Stimulated activated CD8-positive, alpha-beta memory T cell treated with anti-CD3 and anti-CD28 coated beads, Interleukin-12 subunit alpha, Interleukin-12 subunit beta, amount 100 ng/mL, for 1 hour (primary cell): Measurements from ENCODE around the gene TLR5.

Experiments
- DNase-seq: peaks from one replicate; pipeline ENCODE4 v3.0.0-alpha.2; 2020; ENCODE audit warnings: low read depth

Gene TLR5

GRCh38 chr1:223150443-223150842, 7.4 kb upstream of the TLR5 start:
- no peak for DNase-seq

DNA sequence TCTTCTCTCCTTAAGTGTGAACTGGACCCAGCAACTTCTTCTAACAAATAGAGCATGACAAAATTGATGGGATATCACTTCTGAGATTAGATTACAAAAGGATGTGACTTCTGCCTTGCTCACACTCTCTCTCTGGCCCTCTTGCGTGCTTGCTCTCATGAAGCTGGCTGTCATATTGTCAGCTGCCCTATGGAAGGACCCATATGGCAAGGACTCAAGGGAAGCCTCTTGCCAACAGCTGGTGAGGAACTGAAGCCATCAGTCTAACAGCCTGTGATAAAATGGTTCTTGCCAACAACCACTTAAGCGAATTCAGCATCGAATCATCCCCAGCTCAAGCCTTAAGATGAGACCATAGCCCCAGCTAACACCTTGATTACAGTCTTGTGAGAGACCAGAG, 4.8 kb upstream of the TLR5 start:
- no peak for DNase-seq

DNA sequence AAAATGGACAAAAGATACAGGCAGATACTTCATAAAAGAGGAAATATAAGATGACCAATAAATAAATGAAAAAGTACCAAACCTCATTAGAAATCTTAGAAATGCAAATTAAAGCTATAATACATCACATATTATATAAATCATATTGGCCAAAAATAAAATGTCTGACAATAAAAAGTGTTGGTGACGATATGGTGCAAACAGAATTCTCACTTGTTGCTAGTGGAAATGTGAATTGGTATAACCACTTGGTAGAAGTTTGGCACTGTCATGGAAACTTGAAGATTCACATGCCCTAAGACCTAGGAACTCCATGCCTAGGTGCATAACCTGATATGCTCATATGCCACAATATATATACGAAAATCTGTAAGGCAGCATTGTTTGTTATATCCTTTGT, 4.4 kb upstream of the TLR5 start:
- DNase-seq: no peak

DNA sequence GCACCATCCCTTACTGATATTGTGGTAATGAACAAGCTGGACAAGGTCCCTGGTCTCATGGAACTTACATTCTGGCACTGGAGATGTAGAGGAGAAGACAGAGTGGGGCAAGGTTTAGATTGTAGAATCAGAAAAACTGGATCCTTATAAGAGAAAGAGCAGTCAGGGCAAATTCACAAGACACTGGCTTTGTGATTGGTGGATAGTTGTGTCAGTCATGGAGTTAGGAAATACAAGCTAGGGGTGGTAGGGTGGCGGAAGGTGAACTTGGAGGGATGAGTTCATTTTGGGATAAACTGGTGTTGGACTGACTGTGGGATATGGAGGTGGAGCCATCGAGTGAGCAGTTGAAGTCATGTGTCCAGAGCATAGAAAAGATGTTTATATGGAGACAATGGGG, 3.7 kb upstream of the TLR5 start:
- DNase-seq: no peak

DNA sequence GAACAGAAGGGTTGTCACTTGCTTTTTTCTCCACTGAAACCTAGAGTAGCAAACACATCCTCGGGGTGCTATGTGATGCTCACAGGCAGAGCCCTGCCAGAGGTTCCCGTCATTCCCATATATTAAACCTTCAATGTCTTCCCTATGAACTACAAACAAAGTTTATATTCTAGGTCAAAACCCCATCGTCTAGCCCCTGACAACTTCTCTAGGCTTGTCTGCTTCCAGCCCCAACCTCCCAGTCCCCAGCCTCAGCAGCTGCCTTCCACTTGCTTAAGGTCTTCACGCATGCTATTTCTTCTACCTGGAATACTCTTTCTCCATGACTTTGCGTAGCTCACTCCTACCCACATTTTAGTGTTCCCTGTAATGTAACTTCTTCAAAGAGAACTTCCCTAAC, 1.9 kb upstream of the TLR5 start:
- DNase-seq: no peak

- no peak for DNase-seq
These were observed 1.4 kb upstream of the TLR5 start for GRCh38 chr1:223144431-223144830.

- DNase-seq: peak; percentile 18
These were observed 645 bp upstream of the TLR5 start for GRCh38 chr1:223143537-223144248.

- DNase-seq: no peak
These were observed 779 bp downstream of the TLR5 start for GRCh38 chr1:223142269-223142668.

- no peak for DNase-seq
These were observed 2.2 kb downstream of the TLR5 start for GRCh38 chr1:223140611-223141405.

- no peak for DNase-seq
These were observed 5.5 kb downstream of the TLR5 start for GRCh38 chr1:223137455-223138085.

DNA sequence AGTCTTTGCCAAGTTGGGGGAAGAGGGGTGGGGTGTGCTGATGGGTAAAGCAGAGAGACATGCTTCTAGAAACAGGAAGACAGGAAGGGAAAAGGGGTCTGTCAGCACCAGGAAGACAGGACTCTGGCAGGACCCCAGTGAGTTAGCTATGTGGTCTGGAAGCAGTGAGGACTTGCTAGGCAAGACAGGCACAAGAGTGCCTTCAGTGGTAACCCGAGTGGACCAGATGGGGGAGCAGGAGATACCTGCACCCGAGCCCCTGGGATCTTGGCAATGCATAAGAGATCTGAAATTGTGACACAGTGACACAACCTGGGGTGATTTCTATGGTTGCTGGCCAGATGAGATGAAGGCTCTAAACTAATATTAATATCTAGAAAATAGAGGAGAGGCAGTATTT, 7.0 kb downstream of the TLR5 start:
- no peak for DNase-seq

GRCh38 chr1:223135176-223135942, 7.7 kb downstream of the TLR5 start:
- DNase-seq: no peak

DNA sequence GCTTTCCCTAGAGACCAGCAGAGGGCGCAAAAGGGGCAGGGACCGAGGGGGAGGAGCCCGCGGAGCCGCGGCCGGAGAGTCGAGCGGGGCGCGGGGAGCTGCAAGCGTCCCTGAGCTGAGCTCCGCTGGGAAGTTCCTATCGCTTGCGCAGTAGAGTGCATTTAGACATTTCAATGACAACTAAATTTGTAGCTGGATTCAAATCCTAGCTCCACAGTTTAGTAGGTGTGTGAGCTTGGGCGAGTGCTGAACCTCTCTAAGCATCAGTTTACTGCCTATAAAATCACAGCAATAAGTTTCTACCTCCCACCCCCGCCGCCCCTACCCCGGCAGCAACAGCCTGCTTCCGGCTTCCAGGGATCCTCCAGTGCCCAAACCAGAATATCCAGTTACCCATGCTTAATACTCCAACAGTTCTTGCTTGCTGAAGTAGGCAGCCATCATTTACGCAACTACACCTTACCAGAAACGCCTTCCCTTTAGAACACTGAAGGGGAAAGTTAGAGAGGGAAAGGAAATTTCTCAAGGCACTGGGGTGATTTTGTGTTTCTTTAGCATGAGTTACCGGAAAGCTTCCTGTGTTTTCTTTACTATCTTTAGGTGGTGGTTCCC, 9.1 kb downstream of the TLR5 start:
- peak; percentile 64 for DNase-seq

GRCh38 chr1:223133306-223133823, 9.7 kb downstream of the TLR5 start:
- no peak for DNase-seq

- DNase-seq: peak; percentile 35
These were observed 13.7 kb downstream of the TLR5 start for GRCh38 chr1:223129229-223129901.

- no peak for DNase-seq
These were observed 16.3 kb downstream of the TLR5 start for GRCh38 chr1:223126741-223127140.

- no peak for DNase-seq
These were observed 17.3 kb downstream of the TLR5 start for GRCh38 chr1:223125766-223126165.

DNA sequence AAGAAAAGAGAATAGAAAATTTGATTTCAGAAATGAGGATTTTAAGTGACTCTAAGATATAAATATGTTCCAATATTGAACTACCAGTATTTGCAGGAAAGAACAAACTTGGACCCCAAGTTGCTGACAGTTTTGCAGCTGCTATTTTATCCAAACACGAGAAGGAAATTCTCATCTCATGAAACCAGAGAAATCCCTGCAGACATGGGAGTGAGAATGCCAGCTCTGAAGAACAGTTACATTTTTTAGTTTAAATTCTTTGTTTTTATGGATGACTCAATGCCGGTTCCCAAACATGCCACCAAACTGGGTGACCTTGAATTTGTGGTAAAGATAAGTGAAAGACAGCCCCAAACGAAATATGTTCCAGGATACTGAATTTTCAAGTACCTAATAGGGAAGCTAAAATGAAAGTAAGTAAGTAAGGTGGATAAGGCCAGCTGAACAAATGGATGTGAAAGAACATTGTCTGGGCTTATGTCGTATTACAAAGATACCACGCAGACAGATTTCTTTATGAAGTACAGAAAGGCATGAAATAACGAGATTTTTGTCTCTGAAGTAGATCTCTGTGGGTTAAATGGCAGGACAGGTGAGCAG, 19.9 kb downstream of the TLR5 start:
- DNase-seq: no peak

- no peak for DNase-seq
These were observed 24.6 kb downstream of the TLR5 start for GRCh38 chr1:223118418-223118817.

DNA sequence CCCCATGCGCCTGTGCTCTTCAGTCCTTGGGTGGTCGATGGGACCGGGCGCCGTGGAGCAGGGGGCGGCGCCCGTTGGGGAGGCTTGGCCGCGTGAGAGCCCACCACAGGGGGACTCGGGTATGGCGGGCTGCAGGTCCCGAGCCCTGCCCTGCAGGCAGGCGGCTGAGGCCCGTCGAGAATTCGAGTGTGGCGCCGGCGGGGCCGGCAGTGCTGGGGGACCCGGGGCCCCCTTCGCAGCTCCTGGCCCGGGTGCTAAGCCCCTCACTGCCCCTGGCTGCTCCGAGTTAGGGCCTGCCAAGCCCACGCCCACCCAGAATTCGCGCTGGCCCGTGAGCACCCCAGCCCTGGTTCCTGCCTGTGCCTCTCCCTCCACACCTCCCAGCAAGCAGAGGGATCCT, 26.1 kb downstream of the TLR5 start:
- no peak for DNase-seq

- no peak for DNase-seq
These were observed 28.2 kb downstream of the TLR5 start for GRCh38 chr1:223114871-223115270.
